ENCODE data around the gene GJC2. TPM values are rescaled to one million over a fixed set of nuclear protein-coding genes. Genes with fewer than 3 reads are reported as not detected.
"Not testable (repeated sequence)": the region's sequence is repeated elsewhere in the genome, so short reads cannot be mapped to it uniquely, and the experiment has no call there.

GJC2 gene
- total RNA-seq, 2 donors from 2014 or later: 1.9 to 4.1 TPM

DNA sequence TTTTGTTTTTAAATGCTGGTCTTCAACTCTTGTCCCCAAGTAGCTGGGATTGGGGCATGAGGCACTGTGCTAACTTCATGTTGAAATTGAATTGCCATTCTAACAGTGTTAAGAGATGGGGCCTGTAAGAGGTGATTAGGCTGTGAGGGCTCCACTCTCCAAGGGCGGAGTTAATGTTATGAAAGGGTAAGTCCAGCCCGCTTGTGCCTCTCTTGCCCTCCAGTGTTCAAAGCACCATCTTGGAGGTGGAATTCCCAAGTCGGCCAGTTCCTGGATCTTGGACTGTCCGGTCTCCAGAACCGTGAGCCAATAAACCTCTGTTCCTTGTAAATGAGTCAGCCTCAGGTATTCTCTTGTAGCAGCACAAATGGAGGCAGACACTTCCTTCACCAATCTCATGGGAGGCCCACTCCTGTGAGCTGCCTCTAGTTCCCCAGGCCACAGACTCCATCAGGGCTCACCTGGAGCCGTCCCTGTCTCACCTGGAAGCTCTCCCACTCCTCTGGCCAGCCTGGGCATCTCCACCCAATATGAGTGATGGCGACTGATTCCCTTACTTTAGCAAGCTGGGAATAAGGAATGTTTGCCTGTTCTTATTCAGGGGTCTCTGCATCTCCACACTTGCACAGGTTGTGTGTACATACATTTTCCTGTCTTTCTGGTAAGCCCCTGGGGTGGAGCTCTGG lies 31.4 kb downstream of the GJC2 start:
- Histone ChIP-seq H3K27me3 (replicated peaks; ENCODE audit: insufficient read depth) (no peaks in the 10 kb centered on the region), H3K36me3 (no peaks in the 10 kb centered on the region), H3K4me1 (replicated peaks) (no peaks in the 10 kb centered on the region), H3K27ac (no peak overlapping the region), H3K4me3 (no peak overlapping the region), H3K9me3 (no peaks in the 10 kb centered on the region)
- no peak for DNase-seq (ENCODE audit: low spot score)
- intact Hi-C loops (cut with DNase I): no loop called here
- WGBS: 93% methylated on average over 7 of the region's 7 CpGs
- TF ChIP-seq POLR2A (IDR thresholded peaks at IDR 0.05) (no peak), POLR2AphosphoS5 (IDR thresholded peaks at IDR 0.05) (no peak)
- TF ChIP-seq, protein P1, sequence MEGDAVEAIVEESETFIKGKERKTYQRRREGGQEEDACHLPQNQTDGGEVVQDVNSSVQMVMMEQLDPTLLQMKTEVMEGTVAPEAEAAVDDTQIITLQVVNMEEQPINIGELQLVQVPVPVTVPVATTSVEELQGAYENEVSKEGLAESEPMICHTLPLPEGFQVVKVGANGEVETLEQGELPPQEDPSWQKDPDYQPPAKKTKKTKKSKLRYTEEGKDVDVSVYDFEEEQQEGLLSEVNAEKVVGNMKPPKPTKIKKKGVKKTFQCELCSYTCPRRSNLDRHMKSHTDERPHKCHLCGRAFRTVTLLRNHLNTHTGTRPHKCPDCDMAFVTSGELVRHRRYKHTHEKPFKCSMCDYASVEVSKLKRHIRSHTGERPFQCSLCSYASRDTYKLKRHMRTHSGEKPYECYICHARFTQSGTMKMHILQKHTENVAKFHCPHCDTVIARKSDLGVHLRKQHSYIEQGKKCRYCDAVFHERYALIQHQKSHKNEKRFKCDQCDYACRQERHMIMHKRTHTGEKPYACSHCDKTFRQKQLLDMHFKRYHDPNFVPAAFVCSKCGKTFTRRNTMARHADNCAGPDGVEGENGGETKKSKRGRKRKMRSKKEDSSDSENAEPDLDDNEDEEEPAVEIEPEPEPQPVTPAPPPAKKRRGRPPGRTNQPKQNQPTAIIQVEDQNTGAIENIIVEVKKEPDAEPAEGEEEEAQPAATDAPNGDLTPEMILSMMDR (IDR thresholded peaks at IDR 0.05): no peak

DNA sequence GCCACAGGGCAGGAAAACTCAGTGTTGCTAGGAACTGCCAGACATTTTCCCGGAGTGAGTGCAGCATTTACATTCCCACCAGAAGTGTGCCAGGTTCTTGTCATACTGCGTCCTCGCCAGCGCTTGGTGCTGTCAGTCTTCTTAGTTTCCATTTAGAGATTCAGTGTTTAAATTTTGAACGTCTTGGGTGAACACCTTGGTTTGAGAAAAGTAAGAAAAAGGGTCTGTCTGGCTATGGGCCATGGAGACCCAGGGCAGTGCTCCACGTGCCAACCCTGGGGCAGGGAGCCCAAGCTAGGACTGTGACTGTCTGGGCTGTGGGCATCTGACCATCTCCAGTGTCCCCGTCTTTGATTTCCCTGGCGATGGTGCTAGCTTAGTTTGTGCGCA lies 31.9 kb downstream of the GJC2 start:
- no peak for TF ChIP-seq POLR2AphosphoS5 (IDR thresholded peaks at IDR 0.05)
- TF ChIP-seq POLR2A (IDR thresholded peaks at IDR 0.05): no peak
- TF ChIP-seq, protein P1 (IDR thresholded peaks at IDR 0.05): no peak
- H3K27me3 ChIP-seq (replicated peaks; ENCODE audit: insufficient read depth): no peaks in the 10 kb centered on the region
- 88% methylated on average over 9 of the region's 9 CpGs for whole genome bisulfite sequencing
- no peaks in the 10 kb centered on the region for H3K36me3 ChIP-seq
- H3K9me3 ChIP-seq: no peaks in the 10 kb centered on the region
- no peak overlapping the region for H3K27ac ChIP-seq
- intact Hi-C loops (cut with DNase I): no loop called here
- DNase-seq (ENCODE audit: low spot score): no peak
- H3K4me1 ChIP-seq (replicated peaks): no peaks in the 10 kb centered on the region
- no peak overlapping the region for H3K4me3 ChIP-seq

DNA sequence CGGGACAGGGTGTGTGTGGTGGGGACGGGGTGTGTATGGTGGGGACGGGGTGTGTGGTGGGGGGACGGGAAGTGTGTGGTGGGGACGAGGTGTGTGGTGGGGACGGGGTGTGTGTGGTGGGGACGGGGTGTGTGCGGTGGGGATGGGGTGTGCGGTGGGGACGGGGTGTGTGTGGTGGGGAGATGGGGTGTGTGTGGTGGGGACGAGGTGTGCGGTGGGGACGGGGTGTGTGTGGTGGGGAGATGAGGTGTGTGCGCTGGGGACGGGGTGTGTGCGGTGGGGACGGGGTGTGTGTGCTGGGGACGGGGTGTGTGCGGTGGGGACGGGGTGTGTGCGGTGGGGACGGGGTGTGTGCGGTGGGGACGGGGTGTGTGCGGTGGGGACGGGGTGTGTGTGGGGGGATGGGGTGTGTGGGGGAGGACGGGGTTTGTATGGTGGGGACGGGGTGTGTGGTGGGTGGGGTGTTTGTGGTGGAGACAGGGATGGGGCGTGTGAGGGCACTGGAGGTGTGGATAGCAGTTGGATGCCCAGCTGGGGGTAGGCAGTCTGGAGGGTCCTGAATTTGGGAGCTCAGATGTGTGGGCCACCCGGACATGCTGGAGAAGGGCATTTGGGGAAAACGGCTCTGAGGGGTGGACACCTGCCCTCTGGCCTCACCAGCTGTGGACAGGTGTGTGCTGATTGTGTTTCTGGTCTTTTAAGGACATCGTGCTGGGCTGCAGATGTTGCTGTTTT lies 32.7 kb downstream of the GJC2 start:
- TF ChIP-seq, protein P1 (IDR thresholded peaks at IDR 0.05): no peak
- TF ChIP-seq POLR2AphosphoS5 (IDR thresholded peaks at IDR 0.05): no peak
- no peak for TF ChIP-seq POLR2A (IDR thresholded peaks at IDR 0.05)
- no peak for DNase-seq (ENCODE audit: low spot score)
- WGBS: 81% methylated on average over 31 of the region's 32 CpGs
- Histone ChIP-seq H3K4me1 (replicated peaks) (no peaks in the 10 kb centered on the region), H3K27ac (no peak overlapping the region), H3K9me3 (no peaks in the 10 kb centered on the region), H3K36me3 (no peaks in the 10 kb centered on the region), H3K4me3 (no peak overlapping the region), H3K27me3 (replicated peaks; ENCODE audit: insufficient read depth) (no peaks in the 10 kb centered on the region)
- intact Hi-C loops (cut with DNase I): no loop called here

DNA sequence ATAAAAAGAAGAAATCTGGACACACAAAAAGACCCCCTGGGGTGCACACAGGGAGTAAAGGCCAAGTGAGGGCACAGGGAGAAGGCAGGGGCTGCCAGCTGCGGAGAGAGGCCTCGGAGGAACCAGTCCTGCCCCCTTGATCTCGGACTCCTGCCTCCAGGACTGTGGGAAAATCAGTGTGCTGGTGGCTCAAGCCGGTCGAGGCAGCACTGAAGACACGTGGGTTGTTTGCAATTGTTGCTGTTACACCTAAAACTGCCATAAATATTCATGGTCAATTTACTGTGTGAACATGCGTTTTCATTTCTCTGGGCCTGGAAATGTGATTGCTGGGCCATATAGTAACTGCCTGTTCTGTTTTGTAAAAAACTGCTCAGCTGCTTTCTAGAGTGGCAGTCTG lies 34.4 kb downstream of the GJC2 start:
- Histone ChIP-seq H3K4me1 (replicated peaks) (no peaks in the 10 kb centered on the region), H3K36me3 (no peaks in the 10 kb centered on the region), H3K27me3 (replicated peaks; ENCODE audit: insufficient read depth) (no peaks in the 10 kb centered on the region), H3K9me3 (no peaks in the 10 kb centered on the region), H3K27ac (no peak overlapping the region), H3K4me3 (no peak overlapping the region)
- intact Hi-C loops (cut with DNase I): no loop called here
- TF ChIP-seq, protein P1 (IDR thresholded peaks at IDR 0.05): no peak
- TF ChIP-seq POLR2A (IDR thresholded peaks at IDR 0.05) (no peak), POLR2AphosphoS5 (IDR thresholded peaks at IDR 0.05) (no peak)
- DNase-seq (ENCODE audit: low spot score): no peak
- 63% methylated on average over 7 of the region's 7 CpGs for WGBS

DNA sequence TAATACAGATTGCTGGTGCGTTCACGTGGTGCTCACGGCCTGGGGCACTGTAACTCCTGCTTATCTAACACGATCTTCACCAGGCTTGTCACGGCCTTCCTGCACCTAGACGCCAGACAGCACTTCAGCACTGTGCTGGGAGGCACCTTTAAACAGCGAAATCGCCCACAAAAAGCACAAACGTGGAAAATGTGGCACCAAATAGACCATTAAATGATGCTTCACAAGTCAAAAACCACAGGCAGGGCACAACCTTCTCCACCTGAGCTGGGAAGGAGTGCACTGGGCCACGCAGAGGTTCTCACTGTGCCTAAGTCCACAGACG lies 35.9 kb downstream of the GJC2 start:
- DNase-seq (ENCODE audit: low spot score): no peak
- no peaks in the 10 kb centered on the region for H3K9me3 ChIP-seq

DNA sequence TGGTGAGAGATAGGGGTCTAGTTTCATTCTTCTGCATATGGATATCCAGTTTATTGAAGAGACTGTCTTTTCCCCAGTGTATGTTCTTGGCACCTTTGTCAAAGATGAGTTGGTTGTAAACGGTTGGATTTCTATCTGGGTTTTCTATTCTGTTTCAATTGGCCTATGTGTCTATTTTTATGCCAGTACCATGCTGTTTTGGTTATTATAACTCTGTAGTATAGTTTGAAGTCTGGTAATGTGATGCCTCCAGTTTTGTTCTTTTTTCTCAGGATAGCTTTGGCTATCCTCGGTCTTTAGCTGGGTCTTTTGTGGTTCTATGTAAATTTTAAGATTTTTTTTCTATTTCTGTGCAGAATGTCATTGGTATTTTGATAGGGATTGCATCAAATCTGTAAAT lies 38.5 kb downstream of the GJC2 start:
- H3K9me3 ChIP-seq; DNase-seq (ENCODE audit: low spot score); H3K27me3 ChIP-seq (replicated peaks; ENCODE audit: insufficient read depth); H3K4me1 ChIP-seq (replicated peaks); intact Hi-C loops (cut with DNase I); H3K36me3 ChIP-seq; H3K27ac ChIP-seq; H3K4me3 ChIP-seq: not testable (repeated sequence)
- WGBS: 88% methylated on average over 2 of the region's 2 CpGs

More for the DNA sequence above, 35.9 kb downstream of the GJC2 start:
- Histone ChIP-seq H3K36me3 (no peaks in the 10 kb centered on the region), H3K4me3 (no peak overlapping the region), H3K27me3 (replicated peaks; ENCODE audit: insufficient read depth) (no peaks in the 10 kb centered on the region), H3K27ac (no peak overlapping the region), H3K4me1 (replicated peaks) (no peaks in the 10 kb centered on the region)
- TF ChIP-seq POLR2A (IDR thresholded peaks at IDR 0.05): no peak
- TF ChIP-seq POLR2AphosphoS5 (IDR thresholded peaks at IDR 0.05): no peak
- TF ChIP-seq, protein P1 (IDR thresholded peaks at IDR 0.05): no peak
- intact Hi-C loops (cut with DNase I): no loop called here
- WGBS: 66% methylated on average over 11 of the region's 11 CpGs

Measured in prostate gland (tissue), 2 donors.